ENCODE results near the gene ULK2. TPM values are rescaled to one million over a fixed set of nuclear protein-coding genes. Genes with fewer than 3 reads are reported as not detected.

ULK2 gene
- total RNA-seq, 1 experiment from 2014 or later: 30.2 TPM

GRCh38 chr17:19911033-19911432 lies 43.3 kb upstream of the ULK2 start:
- TF ChIP-seq EZH2 (IDR thresholded peaks at IDR 0.05; ENCODE audit: low read length, unreplicated experiment) (no peak), EZH2phosphoT487 (IDR thresholded peaks at IDR 0.05; ENCODE audit: borderline replicate concordance, low read length) (no peak), CTCF (conservative IDR thresholded peaks at IDR 0.05; ENCODE audit: low read depth, low read length) (no peak)

DNA sequence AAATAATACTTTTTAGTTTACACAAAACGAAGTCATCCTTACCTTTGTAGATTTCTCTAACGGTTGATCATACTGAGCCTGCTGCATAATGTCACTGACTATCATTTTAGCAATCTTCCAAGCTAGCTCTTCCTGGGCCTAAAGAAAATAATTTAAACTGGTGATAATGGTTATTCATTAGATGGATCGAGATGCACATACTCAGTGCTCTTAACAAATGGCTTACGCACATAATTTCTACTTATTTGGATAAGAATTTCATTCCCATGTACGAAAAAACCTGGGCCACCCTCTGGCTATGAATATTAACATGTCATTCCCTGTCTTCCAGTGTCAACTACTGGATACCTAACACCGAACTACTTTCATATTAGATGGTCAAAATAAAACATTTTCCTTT lies 41.4 kb upstream of the ULK2 start:
- Histone ChIP-seq H3K4me2 (ENCODE audit: low read length) (no peak overlapping the region), H3K79me2 (ENCODE audit: low read length) (no peaks in the 10 kb centered on the region), H2AFZ (ENCODE audit: low read length) (no peak overlapping the region), H3F3A (ENCODE audit: low read length, unreplicated experiment) (no peaks in the 10 kb centered on the region), H3K27me3 (ENCODE audit: low read length) (no peaks in the 10 kb centered on the region), H3K9me2 (replicated peaks; ENCODE audit: low read length) (no peaks in the 10 kb centered on the region), H3K9ac (ENCODE audit: low read length) (no peak overlapping the region), H3K9me3 (ENCODE audit: low read length) (no peaks in the 10 kb centered on the region), H3K36me3 (ENCODE audit: low read depth, low read length) (peaks cover 37% of the 10 kb centered on the region), H3K27ac (ENCODE audit: low read length) (no peak overlapping the region), H3K4me1 (ENCODE audit: insufficient read depth, low read length) (0 out of 2 replicates have a peak, but pooled peaks cover 3% of the 10 kb centered on the region), H4K20me1 (ENCODE audit: low read length) (no peaks in the 10 kb centered on the region), H3K4me3 (ENCODE audit: low read length) (no peak overlapping the region)
- TF ChIP-seq EZH2 (IDR thresholded peaks at IDR 0.05; ENCODE audit: low read length, unreplicated experiment) (no peak), EZH2phosphoT487 (IDR thresholded peaks at IDR 0.05; ENCODE audit: borderline replicate concordance, low read length) (no peak), CTCF (conservative IDR thresholded peaks at IDR 0.05; ENCODE audit: low read depth, low read length) (no peak)
- POLR2A ChIA-PET (ENCODE audit: unreplicated experiment): no interaction called here
- intact Hi-C loops (cut with micrococcal nuclease): no loop called here
- DNase-seq (no peak), ATAC-seq (no peak)
- no TSS peak for BruUV-seq (replicated peaks)
- CTCF ChIA-PET: no interaction called here

More at GRCh38 chr17:19911033-19911432, 43.3 kb upstream of the ULK2 start:
- Histone ChIP-seq H3K9ac (ENCODE audit: low read length) (no peak overlapping the region), H3K27ac (ENCODE audit: low read length) (no peak overlapping the region), H3K36me3 (ENCODE audit: low read depth, low read length) (peaks cover 30% of the 10 kb centered on the region), H3K9me3 (ENCODE audit: low read length) (no peaks in the 10 kb centered on the region), H3K27me3 (ENCODE audit: low read length) (no peaks in the 10 kb centered on the region), H3K79me2 (ENCODE audit: low read length) (no peaks in the 10 kb centered on the region), H3K9me2 (replicated peaks; ENCODE audit: low read length) (no peaks in the 10 kb centered on the region), H3K4me3 (ENCODE audit: low read length) (no peak overlapping the region), H4K20me1 (ENCODE audit: low read length) (no peaks in the 10 kb centered on the region), H3K4me1 (ENCODE audit: insufficient read depth, low read length) (no peaks in the 10 kb centered on the region), H3K4me2 (ENCODE audit: low read length) (no peak overlapping the region), H2AFZ (ENCODE audit: low read length) (no peak overlapping the region), H3F3A (ENCODE audit: low read length, unreplicated experiment) (no peaks in the 10 kb centered on the region)
- no peak for DNase-seq
- intact Hi-C loops (cut with micrococcal nuclease): no loop called here
- ATAC-seq: no peak
- no TSS peak for BruUV-seq (replicated peaks)
- CTCF ChIA-PET: no interaction called here
- POLR2A ChIA-PET (ENCODE audit: unreplicated experiment): no interaction called here

GRCh38 chr17:19905502-19905901 lies 37.8 kb upstream of the ULK2 start:
- no peak overlapping the region for H3K4me2 ChIP-seq (ENCODE audit: low read length)
- H4K20me1 ChIP-seq (ENCODE audit: low read length): no peaks in the 10 kb centered on the region
- H2AFZ ChIP-seq (ENCODE audit: low read length): no peak overlapping the region
- H3K4me3 ChIP-seq (ENCODE audit: low read length): no peak overlapping the region
- no peaks in the 10 kb centered on the region for H3K27me3 ChIP-seq (ENCODE audit: low read length)
- H3K36me3 ChIP-seq (ENCODE audit: low read depth, low read length): peaks cover 37% of the 10 kb centered on the region; the same call in 1 of the 2 replicates
- peak; percentile 29; the same call in 1 of the 2 replicates for ATAC-seq
- ChIA-PET CTCF (no interaction called here), POLR2A (ENCODE audit: unreplicated experiment) (no interaction called here)
- no peak overlapping the region for H3K9ac ChIP-seq (ENCODE audit: low read length)
- no peaks in the 10 kb centered on the region for H3F3A ChIP-seq (ENCODE audit: low read length, unreplicated experiment)
- H3K9me3 ChIP-seq (ENCODE audit: low read length): no peaks in the 10 kb centered on the region
- TF ChIP-seq CTCF (conservative IDR thresholded peaks at IDR 0.05; ENCODE audit: low read depth, low read length) (no peak), EZH2 (IDR thresholded peaks at IDR 0.05; ENCODE audit: low read length, unreplicated experiment) (no peak)
- H3K27ac ChIP-seq (ENCODE audit: low read length): no peak overlapping the region
- no TSS peak for BruUV-seq (replicated peaks)
- H3K9me2 ChIP-seq (replicated peaks; ENCODE audit: low read length): no peaks in the 10 kb centered on the region
- H3K4me1 ChIP-seq (ENCODE audit: insufficient read depth, low read length): peaks cover 19% of the 10 kb centered on the region
- no peak for DNase-seq
- H3K79me2 ChIP-seq (ENCODE audit: low read length): no peaks in the 10 kb centered on the region
- intact Hi-C loops (cut with micrococcal nuclease): no loop called here

Data from PC-3 (cell line).